ENCODE results near the gene IL36B.

The IL36B gene

GRCh38 chr2:113064281-113064680 lies 11.6 kb upstream of the IL36B start:
- no peak overlapping the region for H3K9ac ChIP-seq (ENCODE audit: low read depth, low read length)
- peaks cover 6% of the 10 kb centered on the region; the same call in 1 of the 2 replicates for H3K9me3 ChIP-seq (ENCODE audit: insufficient read depth, low read depth, low read length)
- no peak overlapping the region for H3K27ac ChIP-seq (ENCODE audit: low read depth, low read length)
- H3K36me3 ChIP-seq (ENCODE audit: insufficient read depth, low read length): no peaks in the 10 kb centered on the region
- H3K4me3 ChIP-seq (ENCODE audit: low read length): no peak overlapping the region
- H3K4me1 ChIP-seq (ENCODE audit: insufficient read depth, low read length): no peaks in the 10 kb centered on the region
- peaks cover 3% of the 10 kb centered on the region; the same call in 1 of the 2 replicates for H3K27me3 ChIP-seq (ENCODE audit: insufficient read depth, low read length)
- 92% methylated on average over 5 of the region's 5 CpGs for WGBS

DNA sequence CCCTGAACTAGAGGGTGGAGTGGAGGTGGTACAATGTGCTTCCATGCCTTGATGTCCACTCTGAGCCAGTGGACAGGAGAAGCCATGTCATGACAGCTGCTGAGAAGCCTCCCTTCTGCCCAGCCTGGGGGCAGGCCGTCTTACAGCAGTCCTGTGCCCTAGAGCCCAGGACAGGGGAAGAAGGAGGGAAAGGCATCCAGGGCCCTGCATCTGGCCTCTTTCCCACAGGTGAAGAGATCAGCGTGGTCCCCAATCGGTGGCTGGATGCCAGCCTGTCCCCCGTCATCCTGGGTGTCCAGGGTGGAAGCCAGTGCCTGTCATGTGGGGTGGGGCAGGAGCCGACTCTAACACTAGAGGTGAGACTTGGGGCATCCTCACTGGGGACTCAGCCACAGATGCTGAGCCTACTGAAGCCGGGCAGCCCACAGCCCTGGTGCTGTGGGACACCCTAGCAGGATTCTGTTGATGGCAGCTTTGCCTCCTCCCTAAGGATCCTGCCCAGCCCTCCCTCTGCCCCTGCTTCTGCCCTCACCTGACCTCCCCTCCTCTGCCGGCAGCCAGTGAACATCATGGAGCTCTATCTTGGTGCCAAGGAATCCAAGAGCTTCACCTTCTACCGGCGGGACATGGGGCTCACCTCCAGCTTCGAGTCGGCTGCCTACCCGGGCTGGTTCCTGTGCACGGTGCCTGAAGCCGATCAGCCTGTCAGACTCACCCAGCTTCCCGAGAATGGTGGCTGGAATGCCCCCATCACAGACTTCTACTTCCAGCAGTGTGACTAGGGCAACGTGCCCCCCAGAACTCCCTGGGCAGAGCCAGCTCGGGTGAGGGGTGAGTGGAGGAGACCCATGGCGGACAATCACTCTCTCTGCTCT lies 9.5 kb upstream of the IL36B start:
- Histone ChIP-seq H3K9me3 (ENCODE audit: insufficient read depth, low read depth, low read length) (peaks cover 6% of the 10 kb centered on the region; the same call in 1 of the 2 replicates), H3K4me1 (ENCODE audit: insufficient read depth, low read length) (no peaks in the 10 kb centered on the region), H3K36me3 (ENCODE audit: insufficient read depth, low read length) (no peaks in the 10 kb centered on the region), H3K27ac (ENCODE audit: low read depth, low read length) (no peak overlapping the region), H3K9ac (ENCODE audit: low read depth, low read length) (no peak overlapping the region), H3K4me3 (ENCODE audit: low read length) (no peak overlapping the region), H3K27me3 (ENCODE audit: insufficient read depth, low read length) (peaks cover 3% of the 10 kb centered on the region)
- WGBS: 93% methylated on average over 18 of the region's 18 CpGs

- Histone ChIP-seq H3K36me3 (ENCODE audit: insufficient read depth, low read length) (no peaks in the 10 kb centered on the region), H3K27me3 (ENCODE audit: insufficient read depth, low read length) (peaks cover 3% of the 10 kb centered on the region), H3K4me3 (ENCODE audit: low read length) (no peak overlapping the region), H3K9ac (ENCODE audit: low read depth, low read length) (no peak overlapping the region), H3K9me3 (ENCODE audit: insufficient read depth, low read depth, low read length) (peaks cover 6% of the 10 kb centered on the region; the same call in 1 of the 2 replicates), H3K27ac (ENCODE audit: low read depth, low read length) (no peak overlapping the region), H3K4me1 (ENCODE audit: insufficient read depth, low read length) (no peaks in the 10 kb centered on the region)
- 84% methylated on average over 2 of the region's 2 CpGs for WGBS
These were observed 8.6 kb upstream of the IL36B start for GRCh38 chr2:113061241-113061640.

GRCh38 chr2:113060796-113061195 lies 8.1 kb upstream of the IL36B start:
- H3K9me3 ChIP-seq (ENCODE audit: insufficient read depth, low read depth, low read length): peaks cover 6% of the 10 kb centered on the region; the same call in 1 of the 2 replicates
- H3K9ac ChIP-seq (ENCODE audit: low read depth, low read length): no peak overlapping the region
- no peaks in the 10 kb centered on the region for H3K36me3 ChIP-seq (ENCODE audit: insufficient read depth, low read length)
- no peak overlapping the region for H3K4me3 ChIP-seq (ENCODE audit: low read length)
- H3K27me3 ChIP-seq (ENCODE audit: insufficient read depth, low read length): peaks cover 3% of the 10 kb centered on the region
- no peaks in the 10 kb centered on the region for H3K4me1 ChIP-seq (ENCODE audit: insufficient read depth, low read length)
- 53% methylated on average over 1 of the region's 1 CpG for WGBS
- H3K27ac ChIP-seq (ENCODE audit: low read depth, low read length): no peak overlapping the region

DNA sequence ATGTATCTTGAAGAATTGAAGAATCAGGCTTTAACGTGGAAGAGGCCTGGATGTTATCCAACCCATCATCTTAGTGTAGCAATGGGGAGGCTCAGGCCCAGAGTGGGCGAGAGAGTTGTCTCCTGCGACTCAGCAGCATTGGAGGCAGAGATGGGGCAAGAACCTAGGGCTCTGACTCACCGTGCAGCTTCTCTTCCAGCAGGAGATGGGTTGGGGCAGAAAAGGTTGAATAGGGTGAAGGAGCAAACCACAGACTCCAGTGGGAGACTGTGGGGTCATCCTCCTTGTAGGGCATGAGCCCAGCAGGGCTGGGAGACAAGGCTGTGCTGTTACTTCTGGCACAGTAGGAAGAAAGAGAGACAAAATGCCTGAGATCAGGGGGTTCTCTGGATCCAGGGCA lies 7.7 kb upstream of the IL36B start:
- no peak overlapping the region for H3K27ac ChIP-seq (ENCODE audit: low read depth, low read length)
- no peaks in the 10 kb centered on the region for H3K4me1 ChIP-seq (ENCODE audit: insufficient read depth, low read length)
- peaks cover 3% of the 10 kb centered on the region for H3K27me3 ChIP-seq (ENCODE audit: insufficient read depth, low read length)
- WGBS: 80% methylated on average over 4 of the region's 4 CpGs
- H3K9ac ChIP-seq (ENCODE audit: low read depth, low read length): no peak overlapping the region
- H3K9me3 ChIP-seq (ENCODE audit: insufficient read depth, low read depth, low read length): peaks cover 6% of the 10 kb centered on the region; the same call in 1 of the 2 replicates
- no peaks in the 10 kb centered on the region for H3K36me3 ChIP-seq (ENCODE audit: insufficient read depth, low read length)
- H3K4me3 ChIP-seq (ENCODE audit: low read length): no peak overlapping the region

DNA sequence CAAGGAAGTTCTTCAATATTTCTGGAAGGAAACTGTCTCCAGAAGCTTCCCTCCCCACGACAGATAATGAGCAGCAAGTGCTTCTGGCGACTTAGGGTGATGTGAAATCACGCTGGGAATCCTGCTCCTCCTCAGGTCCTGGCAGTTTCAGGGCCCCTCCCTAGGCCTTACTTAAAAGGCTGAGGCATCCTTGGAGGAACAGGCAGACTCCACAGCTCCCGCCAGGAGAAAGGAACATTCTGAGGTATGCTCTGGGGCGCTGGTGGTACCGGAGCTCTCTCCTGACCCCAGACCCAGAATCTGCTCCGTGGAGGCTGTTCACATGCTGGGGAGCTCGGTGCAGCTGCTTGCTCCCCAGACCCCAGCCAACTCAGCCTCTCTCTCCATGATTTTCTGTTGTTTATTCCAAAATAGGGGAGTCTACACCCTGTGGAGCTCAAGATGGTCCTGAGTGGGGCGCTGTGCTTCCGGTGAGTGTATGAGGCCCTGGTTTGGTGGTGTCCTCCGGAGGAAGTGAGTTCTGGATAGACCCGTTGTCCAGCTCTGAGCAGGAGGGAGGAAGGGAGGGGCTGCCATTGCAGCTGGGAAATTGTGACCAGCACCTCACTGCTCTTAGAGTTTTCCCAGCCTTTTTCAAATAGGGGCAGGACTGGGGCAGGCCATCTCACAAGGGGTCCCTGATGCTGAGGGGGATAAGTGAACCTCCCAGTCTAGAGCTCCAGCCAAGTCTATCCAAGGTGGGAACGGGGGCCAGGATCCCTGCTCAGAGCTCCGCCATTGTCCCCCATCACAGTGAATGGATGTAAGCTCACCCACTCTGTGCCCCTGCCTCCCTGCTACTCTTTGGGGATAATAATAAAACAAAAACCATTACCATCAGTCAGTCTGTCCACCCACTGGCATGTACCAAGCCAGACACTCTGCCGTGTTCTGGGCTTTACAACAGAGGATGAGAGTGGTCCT lies 6.6 kb upstream of the IL36B start, which contains the start of gene IL36RN:
Gene IL36RN, plus strand, starts transcription at position 201 of the 963 bp plus-strand sequence. Its CDS starts 241 bp downstream, at position 442.
- Histone ChIP-seq H3K36me3 (ENCODE audit: insufficient read depth, low read length) (no peaks in the 10 kb centered on the region), H3K4me3 (ENCODE audit: low read length) (no peak within 1 kb of the TSS), H3K9me3 (ENCODE audit: insufficient read depth, low read depth, low read length) (peaks cover 7% of the 10 kb centered on the region), H3K4me1 (ENCODE audit: insufficient read depth, low read length) (no peaks in the 10 kb centered on the region), H3K27me3 (ENCODE audit: insufficient read depth, low read length) (peaks cover 3% of the 10 kb centered on the region), H3K9ac (ENCODE audit: low read depth, low read length) (no peak within 1 kb of the TSS), H3K27ac (ENCODE audit: low read depth, low read length) (no peak within 1 kb of the TSS)
- 83% methylated on average over 15 of the region's 15 CpGs for WGBS

DNA sequence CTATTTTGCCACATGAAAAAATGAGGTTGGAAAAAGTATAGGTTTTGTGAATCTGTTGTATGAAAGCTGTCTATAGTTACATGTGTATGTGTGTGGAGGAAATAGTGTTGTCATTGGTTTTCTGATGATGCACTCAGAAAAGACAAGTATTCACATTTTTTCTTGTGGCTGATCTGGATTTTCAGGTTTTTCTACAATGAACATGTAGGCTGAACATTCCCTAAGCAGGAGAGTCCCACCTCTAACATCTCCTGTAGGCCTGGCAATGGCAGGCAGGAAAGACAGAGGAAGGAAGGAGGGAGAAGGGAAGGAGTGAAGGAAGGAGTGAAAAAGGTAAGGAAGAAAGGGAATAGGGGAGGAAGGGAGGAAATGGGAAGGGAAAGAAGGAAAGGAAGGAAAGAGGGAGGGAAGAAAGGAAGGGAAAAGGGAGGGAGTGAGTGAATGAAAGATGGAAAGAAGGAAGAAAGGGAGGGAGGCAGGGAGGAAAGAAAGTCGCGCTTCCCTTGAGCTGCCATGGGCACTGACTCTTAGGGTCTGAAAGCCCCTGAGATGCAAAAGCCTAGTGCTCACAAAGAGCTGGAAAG lies 5.8 kb upstream of the IL36B start:
- no peak overlapping the region for H3K9ac ChIP-seq (ENCODE audit: low read depth, low read length)
- peaks cover 7% of the 10 kb centered on the region for H3K9me3 ChIP-seq (ENCODE audit: insufficient read depth, low read depth, low read length)
- WGBS: 64% methylated on average over 2 of the region's 2 CpGs
- no peaks in the 10 kb centered on the region for H3K36me3 ChIP-seq (ENCODE audit: insufficient read depth, low read length)
- H3K27ac ChIP-seq (ENCODE audit: low read depth, low read length): no peak overlapping the region
- no peak overlapping the region for H3K4me3 ChIP-seq (ENCODE audit: low read length)
- H3K27me3 ChIP-seq (ENCODE audit: insufficient read depth, low read length): peaks cover 3% of the 10 kb centered on the region
- no peaks in the 10 kb centered on the region for H3K4me1 ChIP-seq (ENCODE audit: insufficient read depth, low read length)

DNA sequence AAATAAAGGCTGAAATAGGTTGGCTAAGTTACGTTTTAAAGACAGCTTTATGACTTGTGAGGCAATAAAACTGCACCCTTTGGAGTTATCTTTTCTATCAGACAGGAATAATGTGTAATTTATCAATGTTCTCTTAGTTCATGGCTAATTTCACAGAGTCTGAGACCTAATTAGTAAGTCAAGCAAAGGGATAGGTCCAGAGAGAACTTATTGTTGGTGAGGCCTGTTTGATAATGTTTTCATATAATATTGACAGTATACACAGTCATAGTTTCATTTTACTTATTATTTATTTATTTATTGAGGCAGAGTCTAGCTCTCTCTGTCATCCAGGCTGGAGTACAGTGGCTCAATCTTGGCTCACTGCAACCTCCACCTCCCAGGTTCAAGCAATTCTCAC lies 4.5 kb upstream of the IL36B start:
- Histone ChIP-seq H3K9me3 (ENCODE audit: insufficient read depth, low read depth, low read length) (peaks cover 9% of the 10 kb centered on the region), H3K27ac (ENCODE audit: low read depth, low read length) (no peak overlapping the region), H3K4me3 (ENCODE audit: low read length) (no peak overlapping the region), H3K36me3 (ENCODE audit: insufficient read depth, low read length) (no peaks in the 10 kb centered on the region), H3K27me3 (ENCODE audit: insufficient read depth, low read length) (peaks cover 3% of the 10 kb centered on the region), H3K4me1 (ENCODE audit: insufficient read depth, low read length) (no peaks in the 10 kb centered on the region), H3K9ac (ENCODE audit: low read depth, low read length) (no peak overlapping the region)
- WGBS: 89% methylated on average over 1 of the region's 1 CpG

GRCh38 chr2:113056521-113056920 lies 3.9 kb upstream of the IL36B start:
- H3K9me3 ChIP-seq (ENCODE audit: insufficient read depth, low read depth, low read length): peaks cover 9% of the 10 kb centered on the region
- WGBS: 64% methylated on average over 1 of the region's 1 CpG
- peaks cover 3% of the 10 kb centered on the region for H3K27me3 ChIP-seq (ENCODE audit: insufficient read depth, low read length)
- no peak overlapping the region for H3K9ac ChIP-seq (ENCODE audit: low read depth, low read length)
- no peak overlapping the region for H3K4me3 ChIP-seq (ENCODE audit: low read length)
- no peaks in the 10 kb centered on the region for H3K36me3 ChIP-seq (ENCODE audit: insufficient read depth, low read length)
- H3K27ac ChIP-seq (ENCODE audit: low read depth, low read length): no peak overlapping the region
- H3K4me1 ChIP-seq (ENCODE audit: insufficient read depth, low read length): no peaks in the 10 kb centered on the region

GRCh38 chr2:113054066-113054465 lies 1.4 kb upstream of the IL36B start:
- H3K9ac ChIP-seq (ENCODE audit: low read depth, low read length): no peak overlapping the region
- H3K27ac ChIP-seq (ENCODE audit: low read depth, low read length): no peak overlapping the region
- H3K9me3 ChIP-seq (ENCODE audit: insufficient read depth, low read depth, low read length): peaks cover 9% of the 10 kb centered on the region
- H3K27me3 ChIP-seq (ENCODE audit: insufficient read depth, low read length): no peaks in the 10 kb centered on the region; the same call in 1 of the 2 replicates
- no peaks in the 10 kb centered on the region for H3K4me1 ChIP-seq (ENCODE audit: insufficient read depth, low read length)
- H3K4me3 ChIP-seq (ENCODE audit: low read length): no peak overlapping the region
- no peaks in the 10 kb centered on the region for H3K36me3 ChIP-seq (ENCODE audit: insufficient read depth, low read length)
